Measurements from ENCODE around the gene NHP2. TPM values are rescaled to one million over a fixed set of nuclear protein-coding genes. Genes with fewer than 3 reads are reported as not detected.
A peak's percentile ranks its signal among the peaks of the same experiment; 100 is the strongest.

The NHP2 gene
- total and polyA plus RNA-seq, 3 experiments from 2014 or later, result 219 to 311 (median 298) TPM

- Mint-ChIP-seq H3K9me3 (no peaks in the 10 kb centered on the region), H3K4me1 (peaks cover 6 to 8% (median 7%) of the 10 kb centered on the region in 3 donors), H3K4me3 (no peak overlapping the region), H3K27ac (no peak overlapping the region), H3K27me3 (peaks cover 18 to 23% of the 10 kb centered on the region in 2 donors), H3K36me3 (no peaks in the 10 kb centered on the region)
- Histone ChIP-seq H3K4me1 (ENCODE audit: insufficient read depth, low read length) (peaks cover 7% of the 10 kb centered on the region), H3K9me3 (ENCODE audit: low read length) (no peaks in the 10 kb centered on the region), H3K27me3 (ENCODE audit: insufficient read depth, low read length, poor library complexity, severe bottlenecking) (peaks cover 3% of the 10 kb centered on the region), H3K36me3 (ENCODE audit: insufficient read depth, low read length) (no peaks in the 10 kb centered on the region), H3K27ac (ENCODE audit: low read depth, low read length) (no peak overlapping the region), H3K4me3 (ENCODE audit: low read length) (no peak overlapping the region)
- no peak for DNase-seq
- POLR2A ChIA-PET, result no interaction called here
- CTCF ChIA-PET, result interaction anchor here (1.0 to 1.9 kb wide), 2 partner anchors 90 to 92 kb away, joined by 3 to 10 read pairs; no protein-coding TSS in a partner anchor
Measured at GRCh38 chr5:178165581-178165980, 11.9 kb upstream of the NHP2 start.

- Histone ChIP-seq H3K27ac (ENCODE audit: low read depth, low read length) (no peak overlapping the region), H3K4me1 (ENCODE audit: insufficient read depth, low read length) (peaks cover 7% of the 10 kb centered on the region), H3K36me3 (ENCODE audit: insufficient read depth, low read length) (no peaks in the 10 kb centered on the region), H3K4me3 (ENCODE audit: low read length) (no peak overlapping the region), H3K27me3 (ENCODE audit: insufficient read depth, low read length, poor library complexity, severe bottlenecking) (peaks cover 3% of the 10 kb centered on the region), H3K9me3 (ENCODE audit: low read length) (no peaks in the 10 kb centered on the region)
- ChIA-PET CTCF (interaction anchor here (0.8 to 3.4 kb wide), 8 partner anchors 9 to 88 kb away, joined by 3 to 31 read pairs (median 6); partner anchors contain the start of gene NHP2), POLR2A (no interaction called here)
- Mint-ChIP-seq H3K9me3 (no peaks in the 10 kb centered on the region), H3K36me3 (no peaks in the 10 kb centered on the region), H3K27ac (no peak overlapping the region), H3K4me1 (peaks cover 6 to 8% (median 7%) of the 10 kb centered on the region in 3 donors), H3K27me3 (peaks cover 17 to 18% of the 10 kb centered on the region in 2 donors), H3K4me3 (no peak overlapping the region)
- DNase-seq, result peak; percentile 81 to 91 (median 89)
Measured at GRCh38 chr5:178163772-178164735, 10.4 kb upstream of the NHP2 start.

GRCh38 chr5:178162481-178162880, 8.8 kb upstream of the NHP2 start:
- CTCF ChIA-PET, result interaction anchor here (1.1 to 3.4 kb wide), 8 partner anchors 9 to 86 kb away, joined by 3 to 31 read pairs (median 6); partner anchors contain the start of gene NHP2
- Mint-ChIP-seq H3K27ac (no peak overlapping the region), H3K27me3 (peaks cover 17 to 18% of the 10 kb centered on the region in 2 donors), H3K36me3 (no peaks in the 10 kb centered on the region), H3K4me1 (peaks cover 6 to 8% (median 7%) of the 10 kb centered on the region in 3 donors), H3K9me3 (no peaks in the 10 kb centered on the region), H3K4me3 (no peak overlapping the region)
- DNase-seq, result no peak
- H3K9me3 ChIP-seq (ENCODE audit: low read length), result no peaks in the 10 kb centered on the region
- peaks cover 7% of the 10 kb centered on the region for H3K4me1 ChIP-seq (ENCODE audit: insufficient read depth, low read length)
- H3K36me3 ChIP-seq (ENCODE audit: insufficient read depth, low read length), result no peaks in the 10 kb centered on the region
- no peak overlapping the region for H3K27ac ChIP-seq (ENCODE audit: low read depth, low read length)
- H3K4me3 ChIP-seq (ENCODE audit: low read length), result no peak overlapping the region
- H3K27me3 ChIP-seq (ENCODE audit: insufficient read depth, low read length, poor library complexity, severe bottlenecking), result peaks cover 3% of the 10 kb centered on the region
- POLR2A ChIA-PET, result interaction anchor here (1.4 kb wide), 1 partner anchor 9 kb away, joined by 3 read pairs; the partner anchor contains the start of gene NHP2

GRCh38 chr5:178160176-178160575, 6.5 kb upstream of the NHP2 start:
- H3K36me3 Mint-ChIP-seq, result no peaks in the 10 kb centered on the region
- POLR2A ChIA-PET, result no interaction called here
- no peak overlapping the region for H3K27ac ChIP-seq (ENCODE audit: low read depth, low read length)

GRCh38 chr5:178155065-178155464, 1.4 kb upstream of the NHP2 start:
- Histone ChIP-seq H3K27me3 (ENCODE audit: insufficient read depth, low read length, poor library complexity, severe bottlenecking) (no peaks in the 10 kb centered on the region), H3K9me3 (ENCODE audit: low read length) (no peaks in the 10 kb centered on the region), H3K4me3 (ENCODE audit: low read length) (no peak overlapping the region), H3K27ac (ENCODE audit: low read depth, low read length) (no peak overlapping the region), H3K4me1 (ENCODE audit: insufficient read depth, low read length) (peaks cover 18% of the 10 kb centered on the region), H3K36me3 (ENCODE audit: insufficient read depth, low read length) (peaks cover 14% of the 10 kb centered on the region)
- H3K27ac Mint-ChIP-seq, result peak overlapping the region in 1 of 8 donors; percentile 42
- no peak for DNase-seq
- H3K36me3 Mint-ChIP-seq, result peaks cover 0 to 23% (median 0%) of the 10 kb centered on the region in 3 donors
- peaks cover 24 to 38% (median 33%) of the 10 kb centered on the region in 3 donors for H3K4me1 Mint-ChIP-seq
- H3K4me3 Mint-ChIP-seq, result no peak overlapping the region
- no peaks in the 10 kb centered on the region for H3K27me3 Mint-ChIP-seq
- H3K9me3 Mint-ChIP-seq, result no peaks in the 10 kb centered on the region
- POLR2A ChIA-PET, result no interaction called here
- CTCF ChIA-PET, result interaction anchor here (1.1 to 2.4 kb wide), 3 partner anchors 9 to 38 kb away, joined by 4 to 8 read pairs (median 5); no protein-coding TSS in a partner anchor

More at GRCh38 chr5:178160176-178160575, 6.5 kb upstream of the NHP2 start:
- Mint-ChIP-seq H3K27ac (no peak overlapping the region), H3K9me3 (no peaks in the 10 kb centered on the region), H3K4me1 (peaks cover 6 to 8% (median 7%) of the 10 kb centered on the region in 3 donors), H3K27me3 (peaks cover 15 to 17% of the 10 kb centered on the region in 2 donors), H3K4me3 (no peak overlapping the region)
- H3K27me3 ChIP-seq (ENCODE audit: insufficient read depth, low read length, poor library complexity, severe bottlenecking), result peaks cover 3% of the 10 kb centered on the region
- no peaks in the 10 kb centered on the region for H3K9me3 ChIP-seq (ENCODE audit: low read length)
- no peak overlapping the region for H3K4me3 ChIP-seq (ENCODE audit: low read length)
- H3K4me1 ChIP-seq (ENCODE audit: insufficient read depth, low read length), result peaks cover 7% of the 10 kb centered on the region
- DNase-seq, result no peak
- H3K36me3 ChIP-seq (ENCODE audit: insufficient read depth, low read length), result no peaks in the 10 kb centered on the region
- CTCF ChIA-PET, result interaction anchor here (4.3 kb wide), 1 partner anchor 84 kb away, joined by 22 read pairs; no protein-coding TSS in a partner anchor

- Histone ChIP-seq H3K4me1 (ENCODE audit: insufficient read depth, low read length) (peaks cover 18% of the 10 kb centered on the region), H3K4me3 (ENCODE audit: low read length) (peak overlapping the region; percentile 80), H3K36me3 (ENCODE audit: insufficient read depth, low read length) (peaks cover 36% of the 10 kb centered on the region), H3K27ac (ENCODE audit: low read depth, low read length) (peak overlapping the region; percentile 52), H3K9me3 (ENCODE audit: low read length) (no peaks in the 10 kb centered on the region), H3K27me3 (ENCODE audit: insufficient read depth, low read length, poor library complexity, severe bottlenecking) (no peaks in the 10 kb centered on the region)
- no peak for DNase-seq
- H3K27me3 Mint-ChIP-seq, result no peaks in the 10 kb centered on the region
- POLR2A ChIA-PET, result interaction anchor here (0.8 to 1.3 kb wide), 3 partner anchors 10 to 52 kb away, joined by 3 to 6 read pairs (median 3); partner anchors contain the start of gene HNRNPAB
- CTCF ChIA-PET, result interaction anchor here (0.8 to 2.5 kb wide), 7 partner anchors 10 to 91 kb away, joined by 3 to 15 read pairs (median 4); no protein-coding TSS in a partner anchor
- peaks cover 0 to 46% (median 6%) of the 10 kb centered on the region in 3 donors for H3K36me3 Mint-ChIP-seq
- H3K27ac Mint-ChIP-seq, result peak overlapping the region; percentile 26 to 95 (median 88)
- no peaks in the 10 kb centered on the region for H3K9me3 Mint-ChIP-seq
- H3K4me1 Mint-ChIP-seq, result peaks cover 29 to 44% (median 33%) of the 10 kb centered on the region in 3 donors
- peak overlapping the region; percentile 90 to 99 (median 96) for H3K4me3 Mint-ChIP-seq
Measured at GRCh38 chr5:178152491-178153444, 917 bp downstream of the NHP2 start.

GRCh38 chr5:178150977-178151734, 2.5 kb downstream of the NHP2 start:
- no peak overlapping the region for H3K4me3 ChIP-seq (ENCODE audit: low read length)
- H3K4me1 ChIP-seq (ENCODE audit: insufficient read depth, low read length), result peaks cover 18% of the 10 kb centered on the region
- H3K36me3 Mint-ChIP-seq, result peaks cover 0 to 63% (median 13%) of the 10 kb centered on the region in 3 donors
- CTCF ChIA-PET, result interaction anchor here (1.7 to 1.9 kb wide), 2 partner anchors 30 to 75 kb away, joined by 6 to 8 read pairs; no protein-coding TSS in a partner anchor
- H3K36me3 ChIP-seq (ENCODE audit: insufficient read depth, low read length), result peaks cover 52% of the 10 kb centered on the region
- peaks cover 31 to 44% (median 33%) of the 10 kb centered on the region in 3 donors for H3K4me1 Mint-ChIP-seq
- no peak for DNase-seq
- H3K9me3 ChIP-seq (ENCODE audit: low read length), result no peaks in the 10 kb centered on the region
- H3K4me3 Mint-ChIP-seq, result peak overlapping the region in 5 of 7 donors; percentile 50 to 76 (median 59)
- POLR2A ChIA-PET, result no interaction called here
- no peaks in the 10 kb centered on the region for H3K27me3 Mint-ChIP-seq
- H3K27ac Mint-ChIP-seq, result peak overlapping the region in 5 of 8 donors; percentile 25 to 94 (median 49)
- H3K27ac ChIP-seq (ENCODE audit: low read depth, low read length), result no peak overlapping the region
- H3K27me3 ChIP-seq (ENCODE audit: insufficient read depth, low read length, poor library complexity, severe bottlenecking), result no peaks in the 10 kb centered on the region
- no peaks in the 10 kb centered on the region for H3K9me3 Mint-ChIP-seq
